ENCODE data around the gene PAFAH1B1. TPM values are rescaled to one million over a fixed set of nuclear protein-coding genes. Genes with fewer than 3 reads are reported as not detected.

The PAFAH1B1 gene
- total RNA-seq, 2 donors from 2014 or later, result 102 to 164 TPM

GRCh38 chr17:2580661-2581060 lies 12.8 kb upstream of the PAFAH1B1 start:
- no peaks in the 10 kb centered on the region for H3K9me3 ChIP-seq
- H3K36me3 ChIP-seq, result no peaks in the 10 kb centered on the region
- H3K4me1 ChIP-seq (ENCODE audit: control insufficient read depth in 1 of 2, low read depth in 2 of 2), result no peaks in the 10 kb centered on the region
- H3K27ac ChIP-seq, result no peak overlapping the region
- ATAC-seq (ENCODE audit: insufficient number of reproducible peaks, low FRiP score, low read depth) (no peak), DNase-seq (ENCODE audit: low spot score) (no peak)
- H3K4me3 ChIP-seq, result no peak overlapping the region
- no peaks in the 10 kb centered on the region for H3K27me3 ChIP-seq (replicated peaks; ENCODE audit: insufficient read depth)
- TF ChIP-seq CTCF (IDR thresholded peaks at IDR 0.05), result no peak

- H3K36me3 ChIP-seq, result no peaks in the 10 kb centered on the region
- TF ChIP-seq CTCF (IDR thresholded peaks at IDR 0.05), result no peak
- H3K4me3 ChIP-seq, result no peak overlapping the region
- DNase-seq (ENCODE audit: low spot score) (no peak), ATAC-seq (ENCODE audit: insufficient number of reproducible peaks, low FRiP score, low read depth) (no peak)
- H3K4me1 ChIP-seq (ENCODE audit: control insufficient read depth in 1 of 2, low read depth in 2 of 2), result no peaks in the 10 kb centered on the region
- H3K9me3 ChIP-seq, result no peaks in the 10 kb centered on the region
- no peak overlapping the region for H3K27ac ChIP-seq
- no peaks in the 10 kb centered on the region for H3K27me3 ChIP-seq (replicated peaks; ENCODE audit: insufficient read depth)
Measured at GRCh38 chr17:2582493-2582892, 11.0 kb upstream of the PAFAH1B1 start.

GRCh38 chr17:2591040-2591640 lies 2.3 kb upstream of the PAFAH1B1 start:
- no peaks in the 10 kb centered on the region for H3K9me3 ChIP-seq
- no peak for TF ChIP-seq CTCF (IDR thresholded peaks at IDR 0.05)
- DNase-seq (ENCODE audit: low spot score) (no peak), ATAC-seq (ENCODE audit: insufficient number of reproducible peaks, low FRiP score, low read depth) (no peak)
- H3K36me3 ChIP-seq, result no peaks in the 10 kb centered on the region
- H3K27ac ChIP-seq, result no peak overlapping the region
- no peak overlapping the region for H3K4me3 ChIP-seq
- H3K4me1 ChIP-seq (ENCODE audit: control insufficient read depth in 1 of 2, low read depth in 2 of 2), result peaks cover 10 to 20% of the 10 kb centered on the region in 2 donors
- H3K27me3 ChIP-seq (replicated peaks; ENCODE audit: insufficient read depth), result no peaks in the 10 kb centered on the region

GRCh38 chr17:2593821-2594721 lies 617 bp downstream of the PAFAH1B1 start:
- H3K4me1 ChIP-seq (ENCODE audit: control insufficient read depth in 1 of 2, low read depth in 2 of 2), result peaks cover 35 to 49% of the 10 kb centered on the region in 2 donors

More at GRCh38 chr17:2593821-2594721, 617 bp downstream of the PAFAH1B1 start:
- no peaks in the 10 kb centered on the region for H3K9me3 ChIP-seq
- no peak for TF ChIP-seq CTCF (IDR thresholded peaks at IDR 0.05)
- peak overlapping the region; percentile 95 to 99 for H3K27ac ChIP-seq
- no peaks in the 10 kb centered on the region for H3K27me3 ChIP-seq (replicated peaks; ENCODE audit: insufficient read depth)
- peak overlapping the region; percentile 100 for H3K4me3 ChIP-seq
- peak; percentile 53 for DNase-seq (ENCODE audit: low spot score)
- ATAC-seq (ENCODE audit: insufficient number of reproducible peaks, low FRiP score, low read depth), result peak; percentile 58
- H3K36me3 ChIP-seq, result no peaks in the 10 kb centered on the region
